Caco-2 (cell line): Measurements from ENCODE around the gene OLA1. TPM values are rescaled to one million over a fixed set of nuclear protein-coding genes. Genes with fewer than 3 reads are reported as not detected.

Experiments used
- BruUV-seq: library from RNA; stranded (reverse); fragments of 400-500 nt; replicated peaks from 2 replicates; lab custom pipeline; 2021; lab: Mats Ljungman, UMichigan
- CTCF ChIA-PET: fragments of 300-600 bp; sonication (Branson Sonifier 250); formaldehyde crosslinking; loops from one replicate; lab custom pipeline; 2022; ENCODE audit warnings: antibody characterized with exemption; lab: Charles Lee
- POLR2A ChIA-PET: fragments of 300-600 bp; sonication (Branson Sonifier 250); formaldehyde crosslinking; loops from one replicate; lab custom pipeline; 2022; ENCODE audit warnings: antibody characterized with exemption; lab: Charles Lee
- DNase-seq, 2 experiments: peaks; one replicate each; pipeline versions ENCODE4 v3.0.0 to v3.0.0-alpha.2; 2020 to 2022
- H3K27me3 ChIP-seq: replicated peaks from 2 replicates; pipeline ENCODE4 v1.6.0; 2011; ENCODE audit warnings: low read length; ENCODE audit not compliant: control insufficient read depth, insufficient read depth
- H3K36me3 ChIP-seq: 2 replicates; pipeline ENCODE4 v1.5.1; 2011; ENCODE audit warnings: low read length; ENCODE audit not compliant: control insufficient read depth, insufficient read depth
- H3K4me1 ChIP-seq: fragments of 250-450 bp; sonication (Bioruptor Pico); 2 replicates; pipeline ENCODE4 v1.5.1; 2020; ENCODE audit warnings: mild to moderate bottlenecking
- H3K4me3 ChIP-seq: 2 replicates; pipeline ENCODE4 v1.5.1; 2011; ENCODE audit warnings: low read depth, mild to moderate bottlenecking, control low read depth, low read length
- H3K9me3 ChIP-seq: fragments of 250-450 bp; sonication (Bioruptor Pico); 2 replicates; pipeline ENCODE4 v1.5.1; 2020; ENCODE audit warnings: mild to moderate bottlenecking, moderate library complexity
- H3K27ac Mint-ChIP-seq: one replicate; pipeline ENCODE4 v1.8.0; 2022; ENCODE audit warnings: mixed read lengths; ENCODE audit not compliant: unreplicated experiment
- H3K27me3 Mint-ChIP-seq: one replicate; pipeline ENCODE4 v1.8.0; 2022; ENCODE audit warnings: mixed read lengths; ENCODE audit not compliant: insufficient read depth, unreplicated experiment
- H3K36me3 Mint-ChIP-seq: one replicate; pipeline ENCODE4 v1.8.0; 2022; ENCODE audit warnings: mild to moderate bottlenecking, mixed read lengths; ENCODE audit not compliant: insufficient read depth, unreplicated experiment
- H3K4me1 Mint-ChIP-seq: one replicate; pipeline ENCODE4 v1.8.0; 2022; ENCODE audit warnings: low read depth, mixed read lengths; ENCODE audit not compliant: unreplicated experiment
- H3K4me3 Mint-ChIP-seq: one replicate; pipeline ENCODE4 v1.8.0; 2022; ENCODE audit warnings: mild to moderate bottlenecking, moderate library complexity, mixed read lengths; ENCODE audit not compliant: unreplicated experiment
- H3K9me3 Mint-ChIP-seq: one replicate; pipeline ENCODE4 v1.8.0; 2022; ENCODE audit warnings: mixed read lengths; ENCODE audit not compliant: unreplicated experiment
- intact Hi-C: fragments of 100-400 bp; cut with micrococcal nuclease; formaldehyde crosslinking; loops from one replicate; pipeline ENCODE4 v1.10.0; 2022; ENCODE audit not compliant: unreplicated experiment
- total RNA-seq: library from RNA; stranded (reverse); gene quantifications from 2 replicates; pipeline ENCODE4 v1.2.3, GENCODE V29; 2022
- TF ChIP-seq, protein P1 (sequence below), 2 experiments: fragments of 200-600 bp in 1 of 2; IDR thresholded peaks; 1 replicate in 1 of 2; 2 replicates in 1 of 2; pipeline versions ENCODE4 v1.5.1 to v1.8.0; 2011 to 2022; ENCODE audit warnings: antibody characterized with exemption in 1 of 2, control low read depth in 1 of 2, inconsistent platforms in 1 of 2, low read depth in 1 of 2, low read length in 1 of 2, mild to moderate bottlenecking in 1 of 2, moderate library complexity in 1 of 2; ENCODE audit not compliant: insufficient read depth in 1 of 2, severe bottlenecking in 1 of 2, unreplicated experiment in 1 of 2

Gene OLA1
- total RNA-seq, 1 experiment from 2014 or later, result 177 TPM

DNA sequence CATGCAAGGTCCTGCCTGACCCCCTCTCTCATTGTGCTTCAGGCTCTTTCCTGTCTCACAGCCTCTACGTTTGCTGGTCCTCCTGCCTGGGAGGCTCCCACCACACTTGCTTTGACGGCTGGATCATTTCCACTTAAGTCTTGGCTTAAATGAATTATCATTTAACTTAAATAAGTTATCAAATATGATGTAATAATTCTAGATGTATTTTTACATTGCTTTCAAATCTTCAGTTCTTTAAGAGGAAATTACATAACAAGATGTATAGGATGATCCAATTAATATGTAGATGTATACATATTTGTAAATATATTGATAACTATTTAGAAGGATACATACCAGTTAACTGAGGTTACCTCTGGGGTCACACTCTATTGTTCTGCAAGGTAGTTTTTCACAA is 180.5 kb downstream of the OLA1 start:
- no TSS peak for BruUV-seq

DNA sequence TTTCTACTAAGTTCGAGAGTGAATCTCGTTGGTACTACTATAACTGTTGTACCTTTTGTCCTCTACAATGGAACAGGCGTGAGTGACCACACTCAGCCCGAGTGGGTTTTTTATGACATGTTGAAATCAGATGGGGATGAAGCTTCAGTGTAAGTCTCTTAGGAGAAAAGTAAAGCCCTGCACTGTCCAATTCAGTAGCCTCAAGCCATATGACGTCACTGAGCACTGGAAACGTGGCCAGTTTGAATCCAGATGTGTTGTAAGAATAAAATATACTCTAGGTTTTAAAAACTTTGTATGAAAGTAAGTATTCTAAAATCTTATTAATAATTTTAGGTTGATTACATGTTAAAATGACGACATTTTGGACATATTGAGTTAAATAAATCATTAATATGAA is 181.5 kb downstream of the OLA1 start:
- no peaks in the 10 kb centered on the region for H3K9me3 ChIP-seq
- Mint-ChIP-seq H3K9me3 (peaks cover 6% of the 10 kb centered on the region), H3K4me3 (no peak overlapping the region), H3K27me3 (no peaks in the 10 kb centered on the region), H3K27ac (peak overlapping the region; percentile 30), H3K36me3 (peaks cover 32% of the 10 kb centered on the region), H3K4me1 (peaks cover 30% of the 10 kb centered on the region)
- H3K27me3 ChIP-seq, result no peaks in the 10 kb centered on the region
- no peak overlapping the region for H3K4me3 ChIP-seq
- H3K36me3 ChIP-seq, result no peaks in the 10 kb centered on the region
- POLR2A ChIA-PET, result no interaction called here
- no TSS peak for BruUV-seq
- DNase-seq, result no peak
- intact Hi-C loops, result no loop called here
- H3K4me1 ChIP-seq, result peaks cover 10% of the 10 kb centered on the region
- CTCF ChIA-PET, result no interaction called here
- TF ChIP-seq, protein P1, sequence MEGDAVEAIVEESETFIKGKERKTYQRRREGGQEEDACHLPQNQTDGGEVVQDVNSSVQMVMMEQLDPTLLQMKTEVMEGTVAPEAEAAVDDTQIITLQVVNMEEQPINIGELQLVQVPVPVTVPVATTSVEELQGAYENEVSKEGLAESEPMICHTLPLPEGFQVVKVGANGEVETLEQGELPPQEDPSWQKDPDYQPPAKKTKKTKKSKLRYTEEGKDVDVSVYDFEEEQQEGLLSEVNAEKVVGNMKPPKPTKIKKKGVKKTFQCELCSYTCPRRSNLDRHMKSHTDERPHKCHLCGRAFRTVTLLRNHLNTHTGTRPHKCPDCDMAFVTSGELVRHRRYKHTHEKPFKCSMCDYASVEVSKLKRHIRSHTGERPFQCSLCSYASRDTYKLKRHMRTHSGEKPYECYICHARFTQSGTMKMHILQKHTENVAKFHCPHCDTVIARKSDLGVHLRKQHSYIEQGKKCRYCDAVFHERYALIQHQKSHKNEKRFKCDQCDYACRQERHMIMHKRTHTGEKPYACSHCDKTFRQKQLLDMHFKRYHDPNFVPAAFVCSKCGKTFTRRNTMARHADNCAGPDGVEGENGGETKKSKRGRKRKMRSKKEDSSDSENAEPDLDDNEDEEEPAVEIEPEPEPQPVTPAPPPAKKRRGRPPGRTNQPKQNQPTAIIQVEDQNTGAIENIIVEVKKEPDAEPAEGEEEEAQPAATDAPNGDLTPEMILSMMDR (IDR thresholded peaks at IDR 0.05; ENCODE audit: insufficient read depth in 1 of 2, low read depth in 1 of 2, low read length in 1 of 2, severe bottlenecking in 1 of 2, unreplicated experiment in 1 of 2), result no peak

More for the DNA sequence above, 180.5 kb downstream of the OLA1 start:
- Histone ChIP-seq H3K27me3 (no peaks in the 10 kb centered on the region), H3K4me1 (peaks cover 10% of the 10 kb centered on the region), H3K4me3 (no peak overlapping the region), H3K9me3 (no peaks in the 10 kb centered on the region), H3K36me3 (no peaks in the 10 kb centered on the region)
- peaks cover 27% of the 10 kb centered on the region for H3K4me1 Mint-ChIP-seq
- TF ChIP-seq, protein P1 (IDR thresholded peaks at IDR 0.05; ENCODE audit: insufficient read depth in 1 of 2, low read depth in 1 of 2, low read length in 1 of 2, severe bottlenecking in 1 of 2, unreplicated experiment in 1 of 2), result no peak
- peak overlapping the region; percentile 36 for H3K27ac Mint-ChIP-seq
- H3K27me3 Mint-ChIP-seq, result no peaks in the 10 kb centered on the region
- peaks cover 32% of the 10 kb centered on the region for H3K36me3 Mint-ChIP-seq
- H3K9me3 Mint-ChIP-seq, result peaks cover 6% of the 10 kb centered on the region
- H3K4me3 Mint-ChIP-seq, result no peak overlapping the region
- POLR2A ChIA-PET, result no interaction called here
- DNase-seq, result no peak
- intact Hi-C loops, result no loop called here
- CTCF ChIA-PET, result no interaction called here

DNA sequence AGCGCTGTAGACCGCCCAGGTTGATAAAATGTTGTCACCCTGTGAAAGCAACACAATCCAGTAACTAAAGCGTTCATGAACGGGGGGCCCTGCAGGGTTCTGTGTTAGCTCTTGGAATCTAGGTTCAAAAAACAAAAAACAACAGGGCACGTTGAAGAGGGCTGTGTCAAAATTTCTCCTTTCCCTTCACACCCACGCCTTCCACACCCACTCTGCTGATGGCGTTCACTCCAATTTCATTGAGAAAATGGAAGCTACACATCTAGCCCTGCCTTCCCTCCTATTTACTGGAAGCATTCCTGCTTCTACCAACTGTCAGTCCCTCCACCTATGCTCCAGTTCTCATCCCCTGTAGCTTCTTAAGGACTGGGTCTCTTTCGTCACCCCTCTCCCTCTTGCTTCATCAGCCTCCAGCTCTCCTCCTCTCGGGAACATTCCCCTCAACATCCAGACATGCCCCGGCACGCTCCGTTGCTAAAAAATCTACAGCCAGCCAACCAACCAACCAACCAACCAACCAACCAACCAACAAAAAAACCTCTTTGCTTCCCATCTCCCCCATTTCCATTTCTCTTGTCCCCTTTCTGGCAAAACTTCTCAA is 184.7 kb downstream of the OLA1 start:
- Mint-ChIP-seq H3K4me3 (peak overlapping the region; percentile 19), H3K9me3 (peaks cover 21% of the 10 kb centered on the region), H3K36me3 (peaks cover 26% of the 10 kb centered on the region), H3K4me1 (peaks cover 44% of the 10 kb centered on the region), H3K27me3 (no peaks in the 10 kb centered on the region), H3K27ac (peak overlapping the region; percentile 48)
- H3K27me3 ChIP-seq, result no peaks in the 10 kb centered on the region
- ChIA-PET CTCF (no interaction called here), POLR2A (no interaction called here)
- no TSS peak for BruUV-seq
- no peaks in the 10 kb centered on the region for H3K9me3 ChIP-seq
- peak; percentile 33 to 51 for DNase-seq
- H3K4me3 ChIP-seq, result no peak overlapping the region
- peaks cover 10% of the 10 kb centered on the region for H3K4me1 ChIP-seq
- no peaks in the 10 kb centered on the region for H3K36me3 ChIP-seq
- intact Hi-C loops, result loop anchor here (1.0 kb wide), 1 partner anchor 10 kb away; no protein-coding TSS in a partner anchor
- TF ChIP-seq, protein P1 (IDR thresholded peaks at IDR 0.05; ENCODE audit: insufficient read depth in 1 of 2, low read depth in 1 of 2, low read length in 1 of 2, severe bottlenecking in 1 of 2, unreplicated experiment in 1 of 2), result no peak
